ENCODE data around the gene MRPL3.

- TF ChIP-seq CTCF (IDR thresholded peaks at IDR 0.05; ENCODE audit: extremely low read depth in 1 of 2, insufficient read depth in 1 of 2, low read depth in 1 of 2, low read length in 2 of 2) (no peak), POLR2A (IDR thresholded peaks at IDR 0.05; ENCODE audit: low read depth, low read length) (no peak), MAX (IDR thresholded peaks at IDR 0.05; ENCODE audit: insufficient read depth, insufficient read length) (no peak), MYC (IDR thresholded peaks at IDR 0.05; ENCODE audit: low read depth, low read length) (no peak), JUN (IDR thresholded peaks at IDR 0.05; ENCODE audit: borderline replicate concordance, insufficient read depth, insufficient read length, low read depth) (no peak), EZH2 (IDR thresholded peaks at IDR 0.05; ENCODE audit: borderline replicate concordance, low read depth, low read length, severe bottlenecking) (no peak), FOS (IDR thresholded peaks at IDR 0.05; ENCODE audit: borderline replicate concordance, insufficient read depth, low read length) (no peak)
Observed at GRCh38 chr3:131474115-131474514, 28.7 kb downstream of the MRPL3 start.
